GM13977 (cell line): Measurements from ENCODE around the gene PRMT7.

Source experiments
- DNase-seq: peaks from one replicate; pipeline ENCODE4 v3.0.0; 2012; ENCODE audit warnings: low spot score
- CTCF ChIP-seq: IDR thresholded peaks from 2 replicates; pipeline ENCODE4 v1.5.1; 2012; ENCODE audit warnings: mild to moderate bottlenecking, control low read depth; ENCODE audit not compliant: insufficient read depth; ENCODE audit errors: extremely low read depth, missing control alignments
- in situ Hi-C: fragments of 300-500 bp; cut with MboI; formaldehyde crosslinking; loops from one replicate; pipeline ENCODE4 v1.12.0; 2022; ENCODE audit warnings: low sequenced_read_pairs, low pct_unique_long_range_greater_than_20kb, mixed read lengths, inconsistent platforms; ENCODE audit not compliant: unreplicated experiment

The PRMT7 gene

GRCh38 chr16:68274441-68274840 lies 36.4 kb upstream of the PRMT7 start:
- TF ChIP-seq CTCF: no peak
- in situ Hi-C loops: no loop called here
- no peak for DNase-seq

GRCh38 chr16:68275611-68276191 lies 35.1 kb upstream of the PRMT7 start:
- TF ChIP-seq CTCF: no peak
- in situ Hi-C loops: no loop called here
- DNase-seq: peak; percentile 82

- no peak for DNase-seq
- in situ Hi-C loops: no loop called here
- TF ChIP-seq CTCF: no peak
Measured at GRCh38 chr16:68276223-68276622, 34.6 kb upstream of the PRMT7 start.

GRCh38 chr16:68279726-68280558 lies 30.9 kb upstream of the PRMT7 start:
- no peak for DNase-seq
- in situ Hi-C loops: no loop called here
- no peak for TF ChIP-seq CTCF

- DNase-seq: no peak
- in situ Hi-C loops: no loop called here
- no peak for TF ChIP-seq CTCF
Measured at GRCh38 chr16:68281368-68282063, 29.3 kb upstream of the PRMT7 start.

- in situ Hi-C loops: no loop called here
- TF ChIP-seq CTCF: no peak
- no peak for DNase-seq
Measured at GRCh38 chr16:68282064-68282452, 28.8 kb upstream of the PRMT7 start.
